Vagina (tissue), 2 donors: Measurements from ENCODE around the gene APOL4.

Experiments used
- CTCF ChIP-seq, 3 experiments: fragments of 450-650 bp in 2 of 3; fragments of 200-600 bp in 1 of 3; sonication (generic) in 1 of 3; IDR thresholded peaks; one replicate each; pipeline ENCODE4 v1.5.1; 2017 to 2019; ENCODE audit warnings: antibody characterized with exemption in 3 of 3, mild to moderate bottlenecking in 2 of 3, moderate library complexity in 2 of 3
- POLR2AphosphoS5 ChIP-seq, 2 donors: sonication (generic); formaldehyde crosslinking; IDR thresholded peaks; one replicate each; pipeline ENCODE4 v1.9.0; 2017; ENCODE audit warnings: antibody characterized with exemption in 2 of 2, mild to moderate bottlenecking in 2 of 2, low read depth in 1 of 2; ENCODE audit not compliant: insufficient read depth in 1 of 2

- TF ChIP-seq POLR2AphosphoS5 (IDR thresholded peaks at IDR 0.05; ENCODE audit: insufficient read depth in 1 of 2, low read depth in 1 of 2) (no peak), CTCF (IDR thresholded peaks at IDR 0.05) (no peak)
Measured at GRCh38 chr22:36206255-36206654, 4.6 kb upstream of the APOL4 start.
